Pancreas (tissue), 10 donors: ENCODE results near the gene COG2. TPM values are rescaled to one million over a fixed set of nuclear protein-coding genes. Genes with fewer than 3 reads are reported as not detected.

Experiments
- ATAC-seq, 4 donors: fragments of 200-7000 bp; cut with Tn5 transposase; one replicate each; pipeline versions ENCODE4 v1.8.0 to v1.9.1; 2020; ENCODE audit warnings: mild to moderate bottlenecking in 4 of 4, moderate library complexity in 4 of 4
- DNase-seq, 6 donors: peaks; one replicate each; pipeline ENCODE4 v3.0.0-alpha.2; 2020
- FAIRE-seq: peaks from 2 replicates; lab custom pipeline; 2012; peaks lifted over from hg19 to GRCh38; lab: Jason Lieb, UNC
- H3K27ac ChIP-seq, 4 donors: fragments of 200-600 bp; sonication (generic); 1 replicate in 3 of 4; 2 replicates in 1 of 4; pipeline versions ENCODE4 v1.5.0 to v1.8.0; 2020
- H3K27me3 ChIP-seq, 4 donors: fragments of 200-600 bp; one replicate each; pipeline ENCODE4 v1.8.0; 2021
- H3K36me3 ChIP-seq, 3 donors: fragments of 200-600 bp; sonication (generic) in 1 of 3; one replicate each; pipeline versions ENCODE4 v1.5.0 to v1.8.0; 2020 to 2021
- H3K4me1 ChIP-seq, 3 donors: fragments of 200-600 bp; one replicate each; pipeline ENCODE4 v1.8.0; 2021
- H3K4me3 ChIP-seq, 4 donors: fragments of 200-600 bp; sonication (generic) in 2 of 4; one replicate each; pipeline versions ENCODE4 v1.5.0 to v1.8.0; 2020 to 2021
- H3K9me3 ChIP-seq, 4 donors: fragments of 200-600 bp; one replicate each; pipeline ENCODE4 v1.8.0; 2021
- WGBS, 2 donors: extraction: QIAGEN DNeasy Blood & Tissue Kit; methylation state at CpG; one replicate each; pipeline ENCODE4 v1.1.7; 2013; 5-methylcytosine and 5-hydroxymethylcytosine counted together
- intact Hi-C, 3 donors: fragments of 100-400 bp; cut with DNase I; formaldehyde crosslinking; loops; one replicate each; pipeline versions ENCODE4 v1.11.1 to v1.14.2; 2022
- polyA plus RNA-seq, 2 donors: library from polyadenylated mRNA; stranded (reverse); fragments of 200-250 nt; gene quantifications; one replicate each; pipeline ENCODE4 v1.2.3, GENCODE V29; 2013
- total RNA-seq, 6 donors: library from RNA; stranded (reverse); fragmentation: NEBNext Ultra II Directional in 4 of 6; extraction: Animal tissue kit (Norgen Biotek cat#: 25700) in 4 of 6; gene quantifications; one replicate each; pipeline versions ENCODE4 v1.2.1 to v1.2.4, GENCODE V29; 2021 to 2023
- TF ChIP-seq, protein P1 (sequence below), 4 donors: fragments of 200-600 bp; sonication (generic) in 3 of 4; IDR thresholded peaks; one replicate each; pipeline versions ENCODE4 v1.5.0 to v1.8.0; 2021; ENCODE audit warnings: antibody characterized with exemption in 4 of 4
- donor health status: healthy with polysubstance abuse.
- donor health status: DM: no; HTN: no; CAD: no; lungs with moderate emphysema.
- donor health status: DM: no; HTN: no; CAD: no.
- donor health status: control.
- donor health status: control.
- donor health status: Bipolar disorder and iron deficiency.
- donor health status: DM: yes; HTN: yes; CAD: no.
- donor health status: DM: no; HTN: no; CAD: no.
- donor health status: DM: no; HTN: no; CAD: no.
- donor health status: DM: yes; HTN: yes; CAD: no.

The COG2 gene
- total and polyA plus RNA-seq, 8 donors: 6.5 to 17.1 (median 14.5) TPM

GRCh38 chr1:230691615-230692014, 49.3 kb downstream of the COG2 start:
- 96 to 97% methylated on average over 10 of the region's 10 CpGs for WGBS, 2 donors
- no peak for ATAC-seq
- no peak overlapping the region for H3K27ac ChIP-seq
- H3K4me3 ChIP-seq: no peak overlapping the region
- H3K9me3 ChIP-seq: no peaks in the 10 kb centered on the region
- H3K27me3 ChIP-seq: no peaks in the 10 kb centered on the region
- FAIRE-seq: no peak
- no peak for DNase-seq
- intact Hi-C loops: no loop called here
- H3K4me1 ChIP-seq: no peaks in the 10 kb centered on the region
- TF ChIP-seq, protein P1, sequence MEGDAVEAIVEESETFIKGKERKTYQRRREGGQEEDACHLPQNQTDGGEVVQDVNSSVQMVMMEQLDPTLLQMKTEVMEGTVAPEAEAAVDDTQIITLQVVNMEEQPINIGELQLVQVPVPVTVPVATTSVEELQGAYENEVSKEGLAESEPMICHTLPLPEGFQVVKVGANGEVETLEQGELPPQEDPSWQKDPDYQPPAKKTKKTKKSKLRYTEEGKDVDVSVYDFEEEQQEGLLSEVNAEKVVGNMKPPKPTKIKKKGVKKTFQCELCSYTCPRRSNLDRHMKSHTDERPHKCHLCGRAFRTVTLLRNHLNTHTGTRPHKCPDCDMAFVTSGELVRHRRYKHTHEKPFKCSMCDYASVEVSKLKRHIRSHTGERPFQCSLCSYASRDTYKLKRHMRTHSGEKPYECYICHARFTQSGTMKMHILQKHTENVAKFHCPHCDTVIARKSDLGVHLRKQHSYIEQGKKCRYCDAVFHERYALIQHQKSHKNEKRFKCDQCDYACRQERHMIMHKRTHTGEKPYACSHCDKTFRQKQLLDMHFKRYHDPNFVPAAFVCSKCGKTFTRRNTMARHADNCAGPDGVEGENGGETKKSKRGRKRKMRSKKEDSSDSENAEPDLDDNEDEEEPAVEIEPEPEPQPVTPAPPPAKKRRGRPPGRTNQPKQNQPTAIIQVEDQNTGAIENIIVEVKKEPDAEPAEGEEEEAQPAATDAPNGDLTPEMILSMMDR (IDR thresholded peaks at IDR 0.05): no peak
- peaks cover 0 to 42% (median 22%) of the 10 kb centered on the region in 3 donors for H3K36me3 ChIP-seq

DNA sequence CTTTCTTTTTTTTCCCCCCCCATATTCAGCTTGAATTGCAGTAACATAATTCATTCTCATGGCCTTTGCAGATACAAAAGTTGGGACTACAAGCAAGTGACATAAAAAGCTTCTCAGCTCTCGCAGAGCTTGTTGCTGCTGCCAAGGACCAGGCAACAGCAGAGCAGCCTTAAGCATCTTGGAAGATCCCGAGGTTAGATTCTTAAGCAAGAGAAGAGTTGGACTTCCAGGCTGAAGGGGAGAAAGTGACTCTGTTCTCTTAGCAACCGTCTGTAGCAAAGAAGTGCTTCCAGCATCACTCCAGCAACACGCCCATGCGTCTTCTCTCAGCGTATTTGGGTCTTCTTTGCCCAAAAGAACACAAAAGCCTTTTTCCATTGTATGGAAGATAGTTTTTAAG, 50.9 kb downstream of the COG2 start:
- H3K9me3 ChIP-seq: no peaks in the 10 kb centered on the region
- no peaks in the 10 kb centered on the region for H3K27me3 ChIP-seq
- DNase-seq (no peak), ATAC-seq (no peak), FAIRE-seq (no peak)
- WGBS, 2 donors: 88 to 93% methylated on average over 6 of the region's 6 CpGs
- TF ChIP-seq, protein P1 (IDR thresholded peaks at IDR 0.05): no peak
- no peak overlapping the region for H3K27ac ChIP-seq
- no peaks in the 10 kb centered on the region for H3K4me1 ChIP-seq
- intact Hi-C loops: no loop called here
- no peak overlapping the region for H3K4me3 ChIP-seq
- H3K36me3 ChIP-seq: peaks cover 0 to 28% (median 15%) of the 10 kb centered on the region in 3 donors

GRCh38 chr1:230693777-230694176, 51.5 kb downstream of the COG2 start:
- no peak for DNase-seq
- ATAC-seq: no peak
- Histone ChIP-seq H3K36me3 (peaks cover 0 to 28% (median 12%) of the 10 kb centered on the region in 3 donors), H3K27ac (no peak overlapping the region), H3K9me3 (no peaks in the 10 kb centered on the region), H3K4me3 (no peak overlapping the region), H3K4me1 (no peaks in the 10 kb centered on the region), H3K27me3 (no peaks in the 10 kb centered on the region)
- no peak for FAIRE-seq
- TF ChIP-seq, protein P1 (IDR thresholded peaks at IDR 0.05): no peak
- intact Hi-C loops: no loop called here
- 84 to 88% methylated on average over 8 of the region's 8 CpGs for WGBS, 2 donors

- intact Hi-C loops: no loop called here
- 79 to 82% methylated on average over 4 of the region's 4 CpGs for WGBS, 2 donors
- no peak overlapping the region for H3K4me3 ChIP-seq
- no peaks in the 10 kb centered on the region for H3K4me1 ChIP-seq
- TF ChIP-seq, protein P1 (IDR thresholded peaks at IDR 0.05): no peak
- DNase-seq (no peak), FAIRE-seq (no peak), ATAC-seq (no peak)
- no peak overlapping the region for H3K27ac ChIP-seq
- peaks cover 0 to 28% (median 12%) of the 10 kb centered on the region in 3 donors for H3K36me3 ChIP-seq
- H3K27me3 ChIP-seq: no peaks in the 10 kb centered on the region
- no peaks in the 10 kb centered on the region for H3K9me3 ChIP-seq
These were observed 52.2 kb downstream of the COG2 start for GRCh38 chr1:230694464-230694863.

- Histone ChIP-seq H3K9me3 (no peaks in the 10 kb centered on the region), H3K27me3 (no peaks in the 10 kb centered on the region), H3K27ac (no peak overlapping the region), H3K4me1 (no peaks in the 10 kb centered on the region), H3K36me3 (peaks cover 0 to 23% (median 10%) of the 10 kb centered on the region in 3 donors), H3K4me3 (no peak overlapping the region)
- TF ChIP-seq, protein P1 (IDR thresholded peaks at IDR 0.05): no peak
- ATAC-seq (no peak), FAIRE-seq (no peak), DNase-seq (no peak)
- intact Hi-C loops: no loop called here
- 58 to 66% methylated on average over 4 of the region's 4 CpGs for WGBS, 2 donors
These were observed 52.7 kb downstream of the COG2 start for GRCh38 chr1:230694991-230695390.
